ENCODE data around the gene ADNP. TPM values are rescaled to one million over a fixed set of nuclear protein-coding genes. Genes with fewer than 3 reads are reported as not detected.

Gene ADNP
- total and polyA plus RNA-seq, 2 of the 13 experiments (the other 11 are each of a cell fraction or from before 2014, with no cell fraction given): 21.0 to 21.5 TPM

- TF ChIP-seq RAD21 (CRISPR knock-in tag; IDR thresholded peaks at IDR 0.05) (peak; percentile 96), ZBTB43 (CRISPR knock-in tag; conservative IDR thresholded peaks at IDR 0.05) (no peak), STAT6 (CRISPR knock-in tag; IDR thresholded peaks at IDR 0.05; ENCODE audit: borderline replicate concordance) (peak; percentile 91; the same call in 1 of the 2 replicates), ZNF496 (CRISPR knock-in tag; IDR thresholded peaks at IDR 0.05; ENCODE audit: insufficient replicate concordance) (no peak), RXRA (CRISPR knock-in tag; IDR thresholded peaks at IDR 0.05) (peak; percentile 86), TEAD2 (CRISPR knock-in tag; IDR thresholded peaks at IDR 0.05) (no peak), ZMYM2 (CRISPR knock-in tag; IDR thresholded peaks at IDR 0.05) (peak; percentile 80), ZBTB33 (CRISPR knock-in tag; IDR thresholded peaks at IDR 0.05) (peak; percentile 92), ESRRA (CRISPR knock-in tag; IDR thresholded peaks at IDR 0.05; ENCODE audit: low read depth) (peak; percentile 83), ZHX1 (CRISPR knock-in tag; IDR thresholded peaks at IDR 0.05; ENCODE audit: low read depth) (no peak), FLYWCH1 (CRISPR knock-in tag; IDR thresholded peaks at IDR 0.05) (no peak), ARNT2 (CRISPR knock-in tag; IDR thresholded peaks at IDR 0.05; ENCODE audit: low read depth) (peak; percentile 70; the same call in 1 of the 2 replicates), ZNF768 (CRISPR knock-in tag; IDR thresholded peaks at IDR 0.05) (peak; percentile 79; the same call in 1 of the 2 replicates), ZNF44 (CRISPR knock-in tag; IDR thresholded peaks at IDR 0.05) (peak; percentile 95), LCORL (IDR thresholded peaks at IDR 0.05) (0 out of 2 replicates have a peak, but pooled peaks have one; percentile 27), LCORL (CRISPR knock-in tag; IDR thresholded peaks at IDR 0.05) (peak; percentile 97), ZNF235 (CRISPR knock-in tag; IDR thresholded peaks at IDR 0.05; ENCODE audit: borderline replicate concordance) (peak; percentile 46; the same call in 1 of the 2 replicates), SMARCC2 (IDR thresholded peaks at IDR 0.05) (0 out of 2 replicates have a peak, but pooled peaks have one; percentile 33), ZNF317 (CRISPR knock-in tag; IDR thresholded peaks at IDR 0.05) (peak; percentile 83; the same call in 1 of the 2 replicates)
These were observed 1.7 kb downstream of the ADNP start (continued) for GRCh38 chr20:50929299-50930138.

Data from HepG2 (cell line).